Measurements from ENCODE around the gene TCEA3. TPM values are rescaled to one million over a fixed set of nuclear protein-coding genes. Genes with fewer than 3 reads are reported as not detected.

TCEA3 gene
- total and polyA plus RNA-seq, 2 of the 4 experiments (the other 2 are of a cell fraction), result 3.0 to 6.3 TPM

GRCh38 chr1:23423415-23424292 is 894 bp downstream of the TCEA3 start:
- H4K8ac ChIP-seq (ENCODE audit: low read depth in 2 of 2, low read length in 2 of 2), result peak overlapping the region in 1 of 2 experiments; percentile 20; a peak in 2 of 4 replicates
- H3K18ac ChIP-seq (ENCODE audit: low read depth, low read length), result no peak overlapping the region
- no peak overlapping the region; the same call in 1 of the 2 replicates for H2BK20ac ChIP-seq (ENCODE audit: low read depth, low read length)
- POLR2A ChIA-PET (ENCODE audit: unreplicated experiment), result interaction anchor here (0.6 kb wide), 1 partner anchor 158 kb away, joined by 10 read pairs; no protein-coding TSS in a partner anchor
- TF ChIP-seq CTCF (conservative IDR thresholded peaks at IDR 0.05; ENCODE audit: low read depth, low read length), result no peak
- TF ChIP-seq CEBPB (IDR thresholded peaks at IDR 0.05; ENCODE audit: low read depth, low read length), result no peak
- TF ChIP-seq FOS (IDR thresholded peaks at IDR 0.05; ENCODE audit: low read depth, low read length), result no peak
- TF ChIP-seq CHD1 (IDR thresholded peaks at IDR 0.05; ENCODE audit: low read depth, low read length), result no peak
- TF ChIP-seq BHLHE40 (IDR thresholded peaks at IDR 0.05; ENCODE audit: low read depth, low read length), result no peak
- TF ChIP-seq MXI1 (IDR thresholded peaks at IDR 0.05; ENCODE audit: borderline replicate concordance, low read depth, low read length), result no peak
- no peak for TF ChIP-seq POLR2A (IDR thresholded peaks at IDR 0.05; ENCODE audit: low read depth, low read length)
- TF ChIP-seq ELK1 (IDR thresholded peaks at IDR 0.05; ENCODE audit: borderline replicate concordance, low read depth, low read length), result no peak
- TF ChIP-seq NFE2L2 (IDR thresholded peaks at IDR 0.05; ENCODE audit: low read depth, low read length), result no peak
- WGBS, 2 experiments (ENCODE audit: extremely low coverage in 2 of 2, insufficient read length in 1 of 2), result 72% methylated on average over 5 of the region's 46 CpGs; no CpG with 5 or more reads in 1 of the 2 experiments
- intact Hi-C loops (cut with micrococcal nuclease) (loop anchor here (5.0 kb wide), 1 partner anchor 114 kb away; no protein-coding TSS in a partner anchor), dilution Hi-C loops (cut with HindIII; ENCODE audit: low sequenced_read_pairs, unreplicated experiment) (loop anchor here (10.0 kb wide), 1 partner anchor 89 kb away; no protein-coding TSS in a partner anchor), in situ Hi-C loops (cut with MboI; ENCODE audit: low sequenced_read_pairs) (no loop called here)
- no peak overlapping the region for H3K9ac ChIP-seq (ENCODE audit: low read depth, low read length)
- ATAC-seq (ENCODE audit: low read depth), result no peak
- H2BK15ac ChIP-seq (ENCODE audit: low read depth, low read length), result no peak overlapping the region
- peaks cover 22% of the 10 kb centered on the region for H3K9me1 ChIP-seq (ENCODE audit: insufficient read depth, low read length)
- no peaks in the 10 kb centered on the region; the same call in 1 of the 2 replicates for H4K20me1 ChIP-seq (ENCODE audit: insufficient read depth, low read length)
- no TSS peak for BruUV-seq (replicated peaks)
- no peaks in the 10 kb centered on the region for H3K27me3 ChIP-seq (ENCODE audit: control insufficient read depth, insufficient read depth, low read length)
- DNase-seq, result no peak
- H3K27ac ChIP-seq (ENCODE audit: insufficient read depth, low read length), result no peak overlapping the region
- H4K5ac ChIP-seq (ENCODE audit: low read depth, low read length), result no peak overlapping the region; the same call in 1 of the 2 replicates
- H2AK5ac ChIP-seq (ENCODE audit: low read depth, low read length), result 0 out of 2 replicates have a peak overlapping the region, but pooled peaks have one; percentile 25
- H3K56ac ChIP-seq (ENCODE audit: extremely low read depth, insufficient read depth, low read length), result no peak overlapping the region
- H3K36me3 ChIP-seq (ENCODE audit: control insufficient read depth, insufficient read depth, low read length), result peaks cover 4% of the 10 kb centered on the region; the same call in 1 of the 2 replicates
- no peaks in the 10 kb centered on the region for H3K9me3 ChIP-seq (ENCODE audit: control insufficient read depth, insufficient read depth, low read length)
- H3K14ac ChIP-seq (replicated peaks; ENCODE audit: low read depth, low read length), result no peak overlapping the region
- no peak overlapping the region for H2AK9ac ChIP-seq (replicated peaks; ENCODE audit: low read depth, low read length, poor library complexity)
- H3K23ac ChIP-seq (ENCODE audit: low read depth, low read length), result no peak overlapping the region; the same call in 1 of the 2 replicates
- CTCF ChIA-PET, result interaction anchor here (1.8 to 2.0 kb wide), 2 partner anchors 20 to 59 kb away, joined by 5 to 6 read pairs; partner anchors contain the start of gene ASAP3
- H3K4ac ChIP-seq (ENCODE audit: low read depth, low read length), result peak overlapping the region; percentile 39; the same call in 1 of the 2 replicates
- H2BK120ac ChIP-seq (ENCODE audit: low read depth, low read length), result 0 out of 2 replicates have a peak overlapping the region, but pooled peaks have one; percentile 78
- peak overlapping the region; percentile 87 for H2AFZ ChIP-seq (replicated peaks; ENCODE audit: low read length, poor library complexity)
- peak overlapping the region; percentile 45 for H3K4me3 ChIP-seq (ENCODE audit: insufficient read depth, low read depth, low read length)
- H3K4me2 ChIP-seq (ENCODE audit: low read depth, low read length), result peak overlapping the region; percentile 45; the same call in 1 of the 2 replicates
- no peak overlapping the region for H2BK5ac ChIP-seq (ENCODE audit: low read depth, low read length, poor library complexity, severe bottlenecking)
- peaks cover 14% of the 10 kb centered on the region for H3K4me1 ChIP-seq (ENCODE audit: control insufficient read depth, insufficient read depth, low read length)
- peak overlapping the region; percentile 1 for H4K91ac ChIP-seq (ENCODE audit: insufficient read depth, low read depth, low read length)
- H3K79me1 ChIP-seq (ENCODE audit: low read depth in 1 of 2, low read length in 2 of 2), result peaks cover 0 to 11% of the 10 kb centered on the region in 2 experiments; a peak in 2 of 4 replicates

Measured in IMR-90 (cell line).